OCI-LY7 (cell line): ENCODE data around the gene CD47. TPM values are rescaled to one million over a fixed set of nuclear protein-coding genes. Genes with fewer than 3 reads are reported as not detected.

ENCODE experiments used
- BruUV-seq: library from RNA; stranded (reverse); fragments of 400-500 nt; replicated peaks from 2 replicates; lab custom pipeline; 2021; lab: Mats Ljungman, UMichigan
- CTCF ChIA-PET: fragments of 300-600 bp; sonication (Branson Sonifier 250); formaldehyde crosslinking; loops from one replicate; lab custom pipeline; 2022; ENCODE audit warnings: antibody characterized with exemption; ENCODE audit not compliant: unreplicated experiment; lab: Charles Lee
- POLR2A ChIA-PET: fragments of 300-600 bp; sonication (Branson Sonifier 250); formaldehyde crosslinking; loops from one replicate; lab custom pipeline; 2022; ENCODE audit warnings: antibody characterized with exemption; lab: Charles Lee
- DNase-seq: peaks from one replicate; pipeline ENCODE4 v3.0.0-alpha.2; 2015; ENCODE audit warnings: low spot score
- H2AFZ ChIP-seq: fragments of 200-600 bp; sonication (generic), shearing (Covaris generic); 2 replicates; pipeline ENCODE4 v1.6.1; 2014; ENCODE audit warnings: mild to moderate bottlenecking, antibody characterized with exemption, low read length, moderate library complexity
- H3K27ac ChIP-seq: fragments of 200-600 bp; sonication (generic); 2 replicates; pipeline ENCODE4 v1.5.1; 2014; ENCODE audit warnings: mixed run types, low read depth, mild to moderate bottlenecking, moderate library complexity, low read length, inconsistent platforms; ENCODE audit not compliant: poor library complexity, severe bottlenecking
- H3K36me3 ChIP-seq: fragments of 200-600 bp; sonication (generic); 2 replicates; pipeline ENCODE4 v1.6.1; 2014; ENCODE audit warnings: mild to moderate bottlenecking, antibody characterized with exemption, low read length, moderate library complexity, mixed read lengths; ENCODE audit not compliant: insufficient read depth
- H3K4me1 ChIP-seq: fragments of 200-600 bp; sonication (generic); 2 replicates; pipeline ENCODE4 v1.5.1; 2014; ENCODE audit warnings: mild to moderate bottlenecking, low read length; ENCODE audit not compliant: insufficient read depth, poor library complexity, severe bottlenecking
- H3K4me2 ChIP-seq: fragments of 200-600 bp; sonication (generic); 2 replicates; pipeline ENCODE4 v1.6.1; 2014; ENCODE audit warnings: mild to moderate bottlenecking, low read length
- H3K4me3 ChIP-seq: fragments of 200-600 bp; sonication (generic); 2 replicates; pipeline ENCODE4 v1.5.1; 2014; ENCODE audit warnings: mild to moderate bottlenecking, low read depth, low read length; ENCODE audit not compliant: poor library complexity, severe bottlenecking
- H3K79me2 ChIP-seq: fragments of 200-600 bp; sonication (generic); 2 replicates; pipeline ENCODE4 v1.6.1; 2016; ENCODE audit warnings: low read depth, mild to moderate bottlenecking, low read length, moderate library complexity, mixed read lengths; ENCODE audit not compliant: insufficient read depth
- H3K9me2 ChIP-seq: fragments of 200-600 bp; sonication (generic); 2 replicates; pipeline ENCODE4 v1.6.1; 2016; ENCODE audit warnings: mild to moderate bottlenecking, low read length, mixed read lengths; ENCODE audit not compliant: insufficient read depth
- H3K9me3 ChIP-seq: fragments of 200-600 bp; sonication (generic); 2 replicates; pipeline ENCODE4 v1.6.1; 2014; ENCODE audit warnings: mild to moderate bottlenecking, mixed run types, low read length, mixed read lengths
- H4K20me1 ChIP-seq: fragments of 200-600 bp; sonication (generic); 2 replicates; pipeline ENCODE4 v1.6.1; 2014; ENCODE audit warnings: mild to moderate bottlenecking, antibody characterized with exemption, low read length, moderate library complexity, mixed read lengths; ENCODE audit not compliant: insufficient read depth
- EZH2phosphoT487 ChIP-seq: fragments of 200-600 bp; sonication (generic); IDR thresholded peaks from 2 replicates; pipeline ENCODE4 v1.6.1; 2018; ENCODE audit warnings: low read depth, borderline replicate concordance, mild to moderate bottlenecking, mixed run types, antibody characterized with exemption, low read length, moderate library complexity, mixed read lengths
- intact Hi-C: fragments of 100-400 bp; cut with micrococcal nuclease; formaldehyde crosslinking; loops from one replicate; pipeline ENCODE4 v1.10.0; 2022; ENCODE audit not compliant: unreplicated experiment
- total RNA-seq, 2 experiments: library from RNA; depleted of rRNA in 1 of 2; stranded (reverse); fragments of >200 nt in 1 of 2; shearing (Covaris generic) in 1 of 2; gene quantifications; 2 replicates each; pipeline ENCODE4 v1.2.3, GENCODE V29; 2014 to 2022
- TF ChIP-seq, protein P1 (sequence below): fragments of 200-600 bp; sonication (generic); conservative IDR thresholded peaks from 2 replicates; pipeline ENCODE4 v1.5.1; 2014; ENCODE audit warnings: mild to moderate bottlenecking, antibody characterized with exemption, low read length, moderate library complexity, mixed read lengths

Gene CD47
- total RNA-seq, 2 experiments from 2014 or later: 43.9 to 50.0 TPM

- Histone ChIP-seq H3K4me1 (no peaks in the 10 kb centered on the region), H3K9me2 (no peaks in the 10 kb centered on the region), H3K79me2 (no peaks in the 10 kb centered on the region), H3K27ac (no peak overlapping the region), H3K36me3 (peaks cover 92% of the 10 kb centered on the region), H2AFZ (no peak overlapping the region), H3K9me3 (no peaks in the 10 kb centered on the region), H4K20me1 (no peaks in the 10 kb centered on the region), H3K4me2 (no peak overlapping the region), H3K4me3 (no peak overlapping the region)
- no TSS peak for BruUV-seq
- DNase-seq: no peak
- intact Hi-C loops: no loop called here
- ChIA-PET POLR2A (interaction anchor here (0.6 kb wide), 1 partner anchor 18 kb away, joined by 3 read pairs; no protein-coding TSS in a partner anchor), CTCF (no interaction called here)
- TF ChIP-seq, protein P1, sequence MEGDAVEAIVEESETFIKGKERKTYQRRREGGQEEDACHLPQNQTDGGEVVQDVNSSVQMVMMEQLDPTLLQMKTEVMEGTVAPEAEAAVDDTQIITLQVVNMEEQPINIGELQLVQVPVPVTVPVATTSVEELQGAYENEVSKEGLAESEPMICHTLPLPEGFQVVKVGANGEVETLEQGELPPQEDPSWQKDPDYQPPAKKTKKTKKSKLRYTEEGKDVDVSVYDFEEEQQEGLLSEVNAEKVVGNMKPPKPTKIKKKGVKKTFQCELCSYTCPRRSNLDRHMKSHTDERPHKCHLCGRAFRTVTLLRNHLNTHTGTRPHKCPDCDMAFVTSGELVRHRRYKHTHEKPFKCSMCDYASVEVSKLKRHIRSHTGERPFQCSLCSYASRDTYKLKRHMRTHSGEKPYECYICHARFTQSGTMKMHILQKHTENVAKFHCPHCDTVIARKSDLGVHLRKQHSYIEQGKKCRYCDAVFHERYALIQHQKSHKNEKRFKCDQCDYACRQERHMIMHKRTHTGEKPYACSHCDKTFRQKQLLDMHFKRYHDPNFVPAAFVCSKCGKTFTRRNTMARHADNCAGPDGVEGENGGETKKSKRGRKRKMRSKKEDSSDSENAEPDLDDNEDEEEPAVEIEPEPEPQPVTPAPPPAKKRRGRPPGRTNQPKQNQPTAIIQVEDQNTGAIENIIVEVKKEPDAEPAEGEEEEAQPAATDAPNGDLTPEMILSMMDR: no peak
- TF ChIP-seq EZH2phosphoT487: no peak
Measured at GRCh38 chr3:108055931-108056330, 34.9 kb downstream of the CD47 start.

- Histone ChIP-seq H3K4me2 (no peak overlapping the region), H3K27ac (no peak overlapping the region), H2AFZ (no peak overlapping the region), H3K9me3 (no peaks in the 10 kb centered on the region), H3K4me3 (no peak overlapping the region), H4K20me1 (no peaks in the 10 kb centered on the region), H3K36me3 (peaks cover 88% of the 10 kb centered on the region), H3K79me2 (no peaks in the 10 kb centered on the region), H3K4me1 (no peaks in the 10 kb centered on the region), H3K9me2 (no peaks in the 10 kb centered on the region)
- ChIA-PET CTCF (no interaction called here), POLR2A (no interaction called here)
- intact Hi-C loops: no loop called here
- no TSS peak for BruUV-seq
- TF ChIP-seq, protein P1: no peak
- TF ChIP-seq EZH2phosphoT487: no peak
- no peak for DNase-seq
Measured at GRCh38 chr3:108054935-108055334, 35.9 kb downstream of the CD47 start.

- intact Hi-C loops: no loop called here
- no TSS peak for BruUV-seq
- no peak for DNase-seq
- ChIA-PET CTCF (no interaction called here), POLR2A (interaction anchor here (0.5 kb wide), 1 partner anchor 1180 kb away, joined by 3 read pairs; no protein-coding TSS in a partner anchor)
- Histone ChIP-seq H2AFZ (no peak overlapping the region), H3K36me3 (peaks cover 80% of the 10 kb centered on the region), H3K4me1 (no peaks in the 10 kb centered on the region), H3K27ac (no peak overlapping the region), H3K9me3 (no peaks in the 10 kb centered on the region), H4K20me1 (no peaks in the 10 kb centered on the region), H3K79me2 (no peaks in the 10 kb centered on the region), H3K4me3 (no peak overlapping the region), H3K4me2 (no peak overlapping the region), H3K9me2 (no peaks in the 10 kb centered on the region)
- no peak for TF ChIP-seq EZH2phosphoT487
Measured at GRCh38 chr3:108053483-108053882, 37.3 kb downstream of the CD47 start.
